Sciatic nerve (tissue), 2 donors: Measurements from ENCODE around the gene RCSD1. TPM values are rescaled to one million over a fixed set of nuclear protein-coding genes. Genes with fewer than 3 reads are reported as not detected.

ENCODE experiments used
- ATAC-seq: fragments of 200-7000 bp; cut with Tn5 transposase; one replicate; pipeline ENCODE4 v1.9.1; 2020; ENCODE audit warnings: mild to moderate bottlenecking, moderate library complexity
- DNase-seq: peaks from one replicate; pipeline ENCODE4 v3.0.0-alpha.2; 2020; ENCODE audit warnings: low spot score
- intact Hi-C: fragments of 100-400 bp; cut with DNase I; formaldehyde crosslinking; loops from one replicate; pipeline ENCODE4 v1.14.2; 2022
- total RNA-seq: library from RNA; stranded (reverse); fragmentation: NEBNext Ultra II Directional; extraction: Animal tissue kit (Norgen Biotek cat#: 25700); gene quantifications from one replicate; pipeline ENCODE4 v1.2.1, GENCODE V29; 2021
- donor health status: DM: no; HTN: no; CAD: no.
- donor health status: DM: no; HTN: no; CAD: no.

Gene RCSD1
- total RNA-seq, 1 donor from 2014 or later, result 12.2 TPM

DNA sequence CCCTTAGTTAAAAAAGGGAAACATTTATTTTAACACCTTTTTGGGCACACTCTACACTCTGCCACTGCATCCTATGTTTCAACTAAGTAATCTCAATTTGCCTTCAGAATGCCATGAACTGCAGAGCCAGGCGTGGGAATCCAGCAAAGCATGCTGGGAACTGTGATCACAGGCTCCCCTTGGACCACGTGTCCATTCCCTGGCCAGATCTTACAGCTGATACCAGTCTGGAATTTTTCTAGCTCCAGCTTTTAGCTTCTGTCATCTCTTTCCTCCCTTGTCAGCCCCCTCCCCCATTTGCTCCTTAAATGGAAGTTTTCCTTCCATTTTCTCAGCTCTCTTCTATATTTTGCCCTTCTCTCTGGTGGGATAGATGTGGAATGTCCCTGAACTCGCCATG is 29.4 kb downstream of the RCSD1 start:
- DNase-seq, result no peak
- intact Hi-C loops, result no loop called here
- no peak for ATAC-seq

DNA sequence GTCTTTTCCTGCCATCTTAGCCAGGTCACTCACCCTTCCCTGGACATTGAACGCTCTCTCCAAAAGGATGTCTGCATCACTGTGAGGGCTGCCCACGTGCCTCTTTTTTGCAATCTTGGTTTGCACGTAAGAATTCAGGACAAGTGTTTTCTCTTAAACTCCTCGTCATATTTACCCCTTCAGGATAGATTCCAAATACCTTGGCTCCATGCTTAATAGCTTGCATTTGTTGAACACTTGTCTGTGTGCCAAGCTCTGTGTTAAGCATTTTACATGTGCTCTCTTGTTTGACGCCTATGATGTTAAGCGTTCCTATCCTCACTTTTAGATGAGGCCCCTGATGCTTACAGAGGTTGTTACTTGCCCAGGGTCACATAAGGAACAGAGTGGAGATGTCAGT is 29.8 kb downstream of the RCSD1 start:
- intact Hi-C loops, result no loop called here
- ATAC-seq (no peak), DNase-seq (no peak)

DNA sequence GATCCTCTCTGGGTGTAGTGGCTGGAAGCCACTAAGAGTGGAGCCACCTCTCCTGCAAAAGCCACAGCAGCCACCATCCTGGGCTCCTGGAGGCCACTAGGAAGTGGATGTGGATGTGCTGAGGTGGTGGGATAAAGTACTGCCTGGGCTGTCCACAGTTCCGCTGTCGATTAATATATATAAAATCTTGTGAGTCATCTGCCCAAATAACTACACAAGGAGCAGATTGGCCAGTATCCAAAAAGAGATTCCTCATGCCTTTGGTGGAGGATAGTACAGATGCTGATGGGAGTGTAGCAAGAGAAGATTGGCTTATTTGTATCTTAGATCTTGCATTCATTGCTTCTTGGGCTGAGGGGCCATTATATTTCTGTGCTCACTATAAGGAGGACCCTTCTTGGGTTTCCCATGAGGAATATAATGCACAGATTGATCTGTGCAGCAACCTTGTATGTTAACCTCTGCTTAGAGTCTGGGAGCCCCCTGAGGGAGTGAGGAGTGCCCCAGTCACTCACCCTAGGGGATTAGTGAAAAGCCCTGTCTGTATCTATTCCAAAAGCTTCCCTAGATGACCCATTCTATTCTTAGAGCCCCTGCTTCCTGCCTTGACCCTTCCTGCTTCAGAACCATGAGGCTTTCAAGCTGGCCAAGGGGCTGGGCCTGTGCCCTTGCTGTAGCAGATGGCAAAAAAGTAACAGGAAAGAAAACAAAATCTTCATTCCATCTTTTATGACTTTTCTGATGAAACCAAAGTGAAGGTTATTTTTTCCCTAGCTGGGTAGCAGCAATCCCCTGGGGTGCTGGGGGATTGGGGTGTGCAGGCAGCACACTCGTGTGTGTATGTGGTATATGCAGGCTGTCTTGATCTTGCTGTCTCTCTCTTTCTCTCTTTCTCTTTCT is 31.7 kb downstream of the RCSD1 start:
- no peak for DNase-seq
- intact Hi-C loops, result no loop called here
- no peak for ATAC-seq

DNA sequence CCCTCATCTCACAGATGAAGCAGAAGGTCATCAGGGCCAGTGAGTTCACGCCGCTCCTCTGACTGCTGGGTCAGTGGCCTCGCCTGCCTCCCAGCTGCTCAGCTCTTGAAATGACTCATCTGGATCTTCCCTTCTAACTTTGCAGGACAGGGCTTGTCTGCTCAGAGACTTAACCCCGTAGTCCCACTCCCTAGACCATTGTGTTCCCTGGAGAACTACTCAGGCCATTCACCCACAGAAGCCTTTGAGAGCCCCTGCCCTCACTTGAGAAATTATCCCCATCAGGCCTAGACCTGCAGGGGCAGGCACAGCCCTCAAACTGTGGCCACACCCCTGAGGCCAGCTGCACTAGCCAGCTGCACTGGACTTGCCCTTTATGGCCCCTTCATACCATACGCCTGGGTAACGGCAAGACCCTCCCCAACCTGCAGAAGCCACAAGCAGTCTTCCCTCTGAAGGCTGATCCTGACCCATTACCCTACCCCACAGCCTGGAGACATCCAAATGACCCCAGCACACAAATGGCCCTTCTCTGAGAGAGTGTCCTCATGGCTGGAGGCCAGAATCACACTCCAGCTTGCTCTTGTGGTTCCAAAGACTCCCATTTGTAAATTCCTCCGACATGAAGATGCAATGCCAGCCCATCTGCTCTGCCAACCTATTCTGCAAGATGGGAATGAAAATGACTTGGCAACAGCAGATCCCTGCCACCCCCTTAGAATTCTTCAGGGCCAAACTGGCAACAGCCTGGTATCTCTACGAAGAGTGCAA is 33.2 kb downstream of the RCSD1 start:
- intact Hi-C loops, result no loop called here
- ATAC-seq (peak; percentile 80), DNase-seq (no peak)

DNA sequence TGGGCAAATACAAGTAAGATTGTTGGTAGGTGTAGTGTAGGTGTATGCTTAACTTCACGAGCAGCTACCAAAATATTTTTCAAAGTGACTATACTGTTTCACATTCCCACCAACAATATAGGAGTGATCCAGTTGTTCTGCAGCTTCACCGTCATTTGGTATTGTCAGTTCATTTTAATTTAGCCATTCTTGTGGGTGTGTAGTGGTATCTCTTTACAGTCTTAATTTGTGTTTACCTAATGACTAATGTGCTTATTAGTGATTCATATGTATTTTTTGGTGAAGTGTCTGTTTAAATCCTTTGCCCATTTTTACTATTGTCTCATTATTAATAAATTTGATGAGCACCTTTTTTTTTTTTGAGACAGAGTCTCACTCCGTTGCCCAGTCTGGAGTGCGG is 35.4 kb downstream of the RCSD1 start:
- intact Hi-C loops, result no loop called here
- DNase-seq (no peak), ATAC-seq (no peak)

GRCh38 chr1:167666416-167666815 is 36.4 kb downstream of the RCSD1 start:
- intact Hi-C loops, result no loop called here
- ATAC-seq (no peak), DNase-seq (no peak)

- intact Hi-C loops, result no loop called here
- ATAC-seq, result no peak
- DNase-seq, result no peak
Observed at GRCh38 chr1:167667536-167667935, 37.5 kb downstream of the RCSD1 start.

DNA sequence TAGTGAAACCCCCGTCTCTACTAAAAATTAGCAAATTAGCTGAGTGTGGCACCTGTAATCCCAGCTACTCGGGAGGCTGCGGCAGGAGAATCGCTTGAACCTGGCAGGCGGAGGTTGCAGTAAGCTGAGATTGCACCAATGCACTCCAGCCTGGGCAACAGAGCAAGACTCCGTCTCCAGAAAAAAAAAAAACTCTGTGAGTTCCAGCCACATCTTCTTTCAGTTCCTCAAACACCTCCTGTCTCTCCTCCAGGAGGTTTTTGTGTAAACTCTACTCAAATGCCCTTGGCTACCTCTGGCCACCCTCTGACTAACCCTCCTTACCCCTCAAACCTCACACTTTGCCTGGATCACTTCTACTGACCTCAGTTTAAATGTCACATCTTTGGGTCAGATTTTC is 38.1 kb downstream of the RCSD1 start:
- no peak for ATAC-seq

DNA sequence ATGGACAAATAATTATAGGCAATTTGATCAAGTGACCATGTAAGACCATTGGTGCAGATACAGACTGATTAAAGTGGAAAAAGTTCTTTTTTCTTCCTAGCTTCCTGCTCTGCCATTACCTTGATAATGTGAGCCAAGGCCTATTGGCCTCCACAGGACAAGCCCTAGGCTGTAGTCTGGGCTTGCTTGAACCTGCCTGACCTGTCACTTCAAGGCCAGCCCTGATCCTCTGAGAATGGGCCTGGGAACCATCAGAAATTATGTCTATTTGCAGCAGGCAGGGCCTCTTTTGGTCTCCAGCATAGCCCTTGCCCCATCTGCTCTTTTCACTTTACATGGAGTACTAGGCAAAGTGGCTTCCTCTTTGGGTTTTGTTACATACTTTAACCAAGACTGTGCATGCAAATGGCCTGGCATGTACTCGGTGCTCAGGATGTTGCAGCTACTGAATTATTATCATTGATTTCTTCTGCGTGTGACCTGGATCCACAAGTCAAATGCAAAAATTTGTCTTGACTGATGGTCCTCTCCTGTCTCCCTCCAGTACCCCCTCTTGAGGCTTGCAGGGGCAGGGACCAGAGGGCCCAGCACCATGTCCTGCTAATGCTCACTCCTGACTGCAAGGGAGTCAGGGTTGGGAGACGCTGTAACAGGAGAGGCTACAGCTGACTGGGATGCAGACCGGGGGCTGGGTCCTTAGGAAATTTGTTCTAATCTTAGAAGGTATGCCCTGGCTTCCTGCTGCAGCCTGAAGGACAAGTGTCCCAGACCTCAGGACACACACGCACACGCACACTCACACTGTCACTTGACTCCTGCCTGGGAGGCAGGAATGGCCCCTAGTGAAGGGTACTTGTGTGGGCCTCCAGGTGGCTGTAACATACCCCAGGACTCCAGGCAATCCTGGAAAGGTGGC is 39.4 kb downstream of the RCSD1 start:
- intact Hi-C loops, result no loop called here
- DNase-seq (no peak), ATAC-seq (no peak)

More for the DNA sequence above, 38.1 kb downstream of the RCSD1 start:
- intact Hi-C loops, result no loop called here
- DNase-seq, result no peak

DNA sequence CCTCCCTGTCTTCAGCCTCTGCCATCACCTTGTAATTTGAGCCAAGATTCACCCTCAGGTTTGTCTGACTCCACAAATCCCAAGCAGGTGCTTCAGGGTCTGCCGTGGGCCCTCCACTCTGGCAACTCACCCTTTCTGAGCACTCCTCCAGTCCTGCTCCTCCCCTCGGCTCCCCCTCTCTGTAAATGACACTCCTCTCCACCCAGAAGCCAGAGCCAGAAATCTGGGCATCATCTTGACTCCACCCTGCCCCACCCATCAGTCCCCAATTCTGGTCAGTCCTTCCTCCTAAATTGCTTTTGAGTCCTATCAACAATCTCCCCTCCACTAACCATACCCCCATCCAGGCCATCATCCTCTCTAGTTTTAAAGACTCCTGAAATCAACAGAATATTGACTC is 40.5 kb downstream of the RCSD1 start:
- no peak for ATAC-seq
- intact Hi-C loops, result no loop called here
- no peak for DNase-seq

DNA sequence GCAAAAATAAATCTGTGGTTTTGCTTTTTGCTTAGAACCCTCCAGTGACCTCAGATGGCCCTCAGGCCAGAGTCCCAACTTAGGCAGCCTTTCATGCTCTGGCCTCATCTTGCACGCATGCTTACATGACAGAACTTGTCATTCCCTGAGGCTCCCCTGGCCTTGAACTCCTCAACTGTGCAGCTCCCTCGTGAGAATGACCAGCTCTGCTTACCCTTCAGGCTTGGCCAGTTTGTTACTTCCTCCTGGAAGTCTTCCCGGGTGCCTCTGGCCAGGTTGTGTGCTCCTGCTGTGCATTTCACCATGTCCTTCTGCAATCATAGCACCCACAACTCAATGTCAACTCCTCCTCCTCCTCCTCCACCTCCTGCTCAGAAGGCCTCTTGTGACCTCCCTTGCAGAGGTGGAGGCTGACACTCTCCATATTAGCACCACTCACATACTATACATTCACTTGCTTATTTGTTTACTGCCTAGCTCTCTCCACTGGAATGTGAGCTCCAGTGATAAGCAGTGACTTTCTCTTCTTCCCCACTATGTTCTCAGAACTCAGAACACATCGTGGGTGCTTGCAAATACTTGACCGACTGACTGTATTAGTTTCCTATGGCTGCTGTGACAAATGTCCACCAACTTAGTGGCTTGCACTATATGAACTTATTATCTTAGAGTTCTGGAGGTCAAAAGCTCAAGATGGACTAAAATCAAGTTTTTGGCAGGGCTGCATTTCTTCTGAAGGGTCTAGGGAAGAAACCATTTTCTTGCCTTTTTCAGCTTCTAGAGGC is 41.9 kb downstream of the RCSD1 start:
- DNase-seq (no peak), ATAC-seq (no peak)
- intact Hi-C loops, result no loop called here

- DNase-seq, result no peak
- intact Hi-C loops, result no loop called here
- no peak for ATAC-seq
Observed at GRCh38 chr1:167672831-167673230, 42.8 kb downstream of the RCSD1 start.

- ATAC-seq, result no peak
- intact Hi-C loops, result no loop called here
- no peak for DNase-seq
Observed at GRCh38 chr1:167673265-167673664, 43.2 kb downstream of the RCSD1 start.

- intact Hi-C loops, result no loop called here
- DNase-seq, result no peak
- no peak for ATAC-seq
Observed at GRCh38 chr1:167674156-167674555, 44.1 kb downstream of the RCSD1 start.

- DNase-seq (no peak), ATAC-seq (no peak)
- intact Hi-C loops, result no loop called here
Observed at GRCh38 chr1:167675440-167675839, 45.4 kb downstream of the RCSD1 start.

DNA sequence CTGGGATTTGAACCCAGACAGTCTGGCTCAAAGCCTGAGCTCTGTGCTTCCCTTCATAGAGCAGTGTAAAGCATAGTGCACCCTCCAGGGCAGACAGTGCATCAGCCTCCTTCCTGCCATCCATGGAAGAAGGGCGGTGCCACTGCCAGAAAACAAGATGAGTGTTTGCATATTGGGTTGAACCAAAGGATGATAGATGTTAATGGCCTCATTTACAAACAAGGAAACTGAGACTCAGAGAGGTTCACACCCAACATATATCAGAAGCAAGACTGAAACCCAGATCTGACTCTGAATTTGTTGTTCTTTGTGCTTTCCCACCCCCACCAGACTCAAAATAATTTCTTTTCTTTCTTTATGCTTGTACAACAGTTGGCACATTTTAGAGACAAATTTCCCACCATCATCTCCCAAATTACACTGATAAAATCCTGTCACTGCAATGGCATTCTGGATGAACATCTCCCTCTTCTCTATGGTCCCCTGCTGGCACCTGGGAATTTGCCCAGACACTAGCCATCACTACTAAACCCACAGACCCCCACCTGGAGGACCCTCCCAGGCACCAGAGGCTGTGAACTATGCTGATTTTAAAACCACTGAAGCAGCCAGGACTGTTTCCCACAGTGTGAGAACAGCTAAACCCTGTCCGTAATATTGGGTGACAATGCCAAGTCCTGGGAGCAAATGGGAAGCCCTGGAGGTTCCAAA is 46.3 kb downstream of the RCSD1 start:
- no peak for DNase-seq
- ATAC-seq, result no peak
- intact Hi-C loops, result no loop called here

GRCh38 chr1:167676916-167677848 is 47.1 kb downstream of the RCSD1 start:
- DNase-seq, result no peak
- intact Hi-C loops, result no loop called here
- no peak for ATAC-seq
